GM13976 (cell line): ENCODE data around the gene CD48.

Experiments
- DNase-seq: peaks from one replicate; pipeline ENCODE4 v3.0.0; 2012; ENCODE audit warnings: low spot score
- in situ Hi-C: fragments of 300-500 bp; cut with MboI; formaldehyde crosslinking; loops from one replicate; pipeline ENCODE4 v1.12.0; 2022; ENCODE audit warnings: low sequenced_read_pairs, mixed read lengths, inconsistent platforms; ENCODE audit not compliant: unreplicated experiment
- TF ChIP-seq, protein P1 (sequence below): IDR thresholded peaks from 2 replicates; pipeline ENCODE4 v1.5.1; 2012; ENCODE audit warnings: borderline replicate concordance, mild to moderate bottlenecking; ENCODE audit not compliant: insufficient read depth; ENCODE audit errors: extremely low read depth, missing control alignments, control extremely low read depth

Gene CD48

DNA sequence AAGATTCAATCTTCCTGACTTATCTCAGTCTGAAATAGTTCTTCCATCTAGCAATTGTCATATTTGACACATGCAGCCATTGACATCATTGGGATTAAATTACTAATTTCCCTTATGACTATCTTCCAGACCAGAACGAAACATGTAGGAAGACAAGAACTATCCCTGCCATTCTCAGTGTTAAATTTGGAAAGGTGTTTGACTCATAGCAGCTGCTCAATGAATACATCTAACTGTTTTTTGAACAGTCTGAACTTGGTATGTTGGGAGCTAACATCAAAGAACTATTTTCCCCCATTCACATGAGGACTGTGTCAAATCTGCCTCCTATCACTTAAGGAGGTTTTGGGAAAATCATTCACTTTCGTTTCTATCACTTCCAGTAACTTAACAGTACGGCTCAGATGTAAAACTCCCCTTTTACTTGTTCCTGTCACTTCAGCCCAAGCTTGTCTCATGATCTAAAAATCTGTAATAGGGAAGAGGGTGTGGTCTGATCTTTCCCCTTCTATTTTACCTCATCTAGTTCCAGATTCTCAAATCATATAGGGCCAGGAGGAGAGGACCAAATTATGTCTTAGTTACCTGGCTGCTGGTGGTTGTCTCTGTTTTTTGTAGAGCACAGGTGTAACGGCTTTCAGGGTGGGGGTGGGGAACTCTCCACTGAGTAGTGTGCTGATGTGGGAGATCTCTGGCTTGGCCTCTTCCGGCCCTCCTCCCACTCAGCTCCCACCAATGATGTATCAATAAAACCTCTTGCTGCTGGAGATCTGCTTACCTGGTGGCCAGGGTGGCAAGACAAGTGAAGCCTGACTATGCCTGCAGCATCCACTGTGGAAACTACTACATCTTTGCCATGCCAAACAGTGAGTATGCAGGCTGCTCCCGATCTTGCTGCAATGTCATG, 38.6 kb downstream of the CD48 start:
- DNase-seq: no peak
- TF ChIP-seq, protein P1, sequence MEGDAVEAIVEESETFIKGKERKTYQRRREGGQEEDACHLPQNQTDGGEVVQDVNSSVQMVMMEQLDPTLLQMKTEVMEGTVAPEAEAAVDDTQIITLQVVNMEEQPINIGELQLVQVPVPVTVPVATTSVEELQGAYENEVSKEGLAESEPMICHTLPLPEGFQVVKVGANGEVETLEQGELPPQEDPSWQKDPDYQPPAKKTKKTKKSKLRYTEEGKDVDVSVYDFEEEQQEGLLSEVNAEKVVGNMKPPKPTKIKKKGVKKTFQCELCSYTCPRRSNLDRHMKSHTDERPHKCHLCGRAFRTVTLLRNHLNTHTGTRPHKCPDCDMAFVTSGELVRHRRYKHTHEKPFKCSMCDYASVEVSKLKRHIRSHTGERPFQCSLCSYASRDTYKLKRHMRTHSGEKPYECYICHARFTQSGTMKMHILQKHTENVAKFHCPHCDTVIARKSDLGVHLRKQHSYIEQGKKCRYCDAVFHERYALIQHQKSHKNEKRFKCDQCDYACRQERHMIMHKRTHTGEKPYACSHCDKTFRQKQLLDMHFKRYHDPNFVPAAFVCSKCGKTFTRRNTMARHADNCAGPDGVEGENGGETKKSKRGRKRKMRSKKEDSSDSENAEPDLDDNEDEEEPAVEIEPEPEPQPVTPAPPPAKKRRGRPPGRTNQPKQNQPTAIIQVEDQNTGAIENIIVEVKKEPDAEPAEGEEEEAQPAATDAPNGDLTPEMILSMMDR: no peak
- in situ Hi-C loops: no loop called here

DNA sequence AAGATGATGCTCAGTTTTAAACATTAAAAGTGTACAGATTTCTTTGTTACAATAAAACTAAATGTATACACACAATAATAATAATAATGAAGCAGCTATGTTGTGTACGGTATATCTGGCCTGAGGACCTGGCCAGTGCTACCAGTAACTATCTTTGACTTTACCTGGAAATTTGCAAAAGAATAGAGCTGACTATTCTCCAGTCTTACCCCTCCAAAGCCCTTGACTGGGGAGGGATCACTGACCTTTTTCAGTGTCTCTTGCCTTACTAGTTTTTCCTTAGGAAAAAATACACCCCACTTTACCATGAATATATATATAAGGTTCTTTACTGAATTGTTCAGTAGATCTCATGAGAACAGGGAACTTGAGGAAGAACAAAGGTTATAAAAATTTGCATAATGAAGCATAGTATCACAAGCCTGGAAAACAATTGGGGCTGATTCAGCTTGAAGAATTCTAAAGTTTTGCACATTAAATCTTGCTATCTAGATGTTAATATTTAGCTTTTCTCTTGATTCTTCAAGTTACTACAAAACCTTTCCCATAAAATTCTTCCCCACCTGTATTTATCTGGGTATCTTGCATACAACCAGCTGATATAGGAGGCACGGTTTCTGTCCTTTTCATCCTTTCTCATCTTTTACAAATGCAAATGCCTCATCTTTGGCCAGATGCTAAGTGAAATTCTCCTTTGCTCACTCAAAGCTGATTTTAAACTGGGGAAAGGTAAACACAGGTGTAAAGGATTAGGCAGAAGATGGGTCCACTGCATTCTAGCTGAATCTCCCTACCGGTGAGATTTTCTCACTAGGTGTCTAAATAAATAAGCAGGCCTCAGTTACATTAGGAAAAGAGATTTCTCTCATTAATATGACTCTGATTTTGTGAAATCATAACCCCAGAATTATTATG, 39.8 kb downstream of the CD48 start:
- TF ChIP-seq, protein P1: no peak

DNA sequence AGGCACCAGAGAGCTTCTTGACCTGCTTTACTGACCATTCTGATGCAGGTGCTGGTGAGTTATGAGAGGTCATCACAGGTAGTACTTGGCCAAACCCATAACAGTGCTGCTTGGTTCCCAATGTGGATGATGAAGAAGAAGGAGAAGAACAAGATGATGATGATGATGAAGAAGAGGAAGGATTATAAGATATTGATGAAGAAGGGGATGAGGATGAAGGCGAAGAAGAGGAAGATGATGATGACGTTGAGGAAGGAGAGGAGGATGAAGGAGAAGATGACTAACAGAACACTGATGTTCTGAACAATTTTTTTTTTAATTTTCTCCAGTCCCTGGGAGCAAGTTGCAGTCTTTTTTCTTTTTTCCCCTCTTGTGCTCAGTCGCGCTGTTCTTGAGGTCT, 40.9 kb downstream of the CD48 start:
- TF ChIP-seq, protein P1: no peak
- in situ Hi-C loops: no loop called here
- DNase-seq: no peak

More for the DNA sequence above, 39.8 kb downstream of the CD48 start:
- DNase-seq: no peak
- in situ Hi-C loops: no loop called here

DNA sequence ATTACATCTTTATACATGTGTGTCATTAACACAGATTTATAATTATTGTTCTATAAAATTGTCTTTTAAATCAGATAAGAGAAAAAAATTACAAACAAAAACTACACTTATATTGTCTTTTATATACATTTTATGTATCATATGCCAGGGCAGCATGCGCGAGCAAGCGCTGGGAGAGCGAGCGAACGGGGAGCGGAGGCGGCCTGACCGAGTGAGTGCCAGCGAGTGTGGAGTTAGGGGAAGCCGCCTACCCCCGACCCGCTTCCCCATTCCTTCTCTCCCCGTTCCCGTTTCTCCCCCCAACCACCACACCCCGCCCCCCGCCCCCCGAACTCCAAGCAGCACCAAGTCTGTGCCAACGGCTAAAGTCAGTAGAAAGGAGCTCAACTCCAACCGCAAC, 41.8 kb downstream of the CD48 start:
- no peak for DNase-seq
- TF ChIP-seq, protein P1: no peak
- in situ Hi-C loops: no loop called here

- no peak for DNase-seq
- in situ Hi-C loops: no loop called here
- TF ChIP-seq, protein P1: no peak
Observed at GRCh38 chr1:160669276-160669675, 42.3 kb downstream of the CD48 start.

- TF ChIP-seq, protein P1: no peak
- no peak for DNase-seq
- in situ Hi-C loops: no loop called here
Observed at GRCh38 chr1:160667896-160668295, 43.7 kb downstream of the CD48 start.
